HEK293 (cell line): ENCODE data around the gene RPL23.
A peak's percentile ranks its signal among the peaks of the same experiment; 100 is the strongest.

Experiments
- CTCF ChIA-PET: fragments of 350-600 bp; formaldehyde crosslinking; extraction: SDS; loops from one replicate; lab custom pipeline; 2021; ENCODE audit warnings: antibody characterized with exemption; lab: Yijun Ruan, JAX
- POLR2A ChIA-PET: fragments of 300-600 bp; formaldehyde crosslinking; extraction: SDS; loops from one replicate; lab custom pipeline; 2020; ENCODE audit warnings: antibody characterized with exemption, inconsistent platforms; lab: Yijun Ruan, JAX
- H3K27ac ChIP-seq: fragments of 200-500 bp; sonication (Bioruptor generic); 2 replicates; pipeline ENCODE4 v1.5.1; 2014; ENCODE audit warnings: low read depth, low read length, control low read depth, inconsistent platforms; ENCODE audit errors: extremely low read depth
- H3K36me3 ChIP-seq, 2 experiments: fragments of 200-500 bp in 1 of 2; sonication (Bioruptor generic) in 1 of 2; 1 replicate in 1 of 2; 2 replicates in 1 of 2; pipeline ENCODE4 v1.5.1; 2014 to 2017; ENCODE audit warnings: inconsistent platforms in 2 of 2, low read length in 2 of 2; ENCODE audit not compliant: control insufficient read depth in 2 of 2, insufficient read depth in 1 of 2
- H3K4me1 ChIP-seq: fragments of 200-500 bp; sonication (Bioruptor generic); 2 replicates; pipeline ENCODE4 v1.5.1; 2014; ENCODE audit warnings: mild to moderate bottlenecking, low read length, inconsistent platforms; ENCODE audit not compliant: control insufficient read depth, insufficient read depth
- H3K4me3 ChIP-seq: 2 replicates; pipeline ENCODE4 v1.5.1; 2011; ENCODE audit warnings: low read depth, mild to moderate bottlenecking, control low read depth, low read length, moderate library complexity
- H3K9me3 ChIP-seq: fragments of 200-500 bp; sonication (Bioruptor generic); 2 replicates; pipeline ENCODE4 v1.5.1; 2014; ENCODE audit warnings: low read depth, low read length, inconsistent platforms; ENCODE audit not compliant: control insufficient read depth, insufficient read depth
- MEIS1 ChIP-seq: sonication (generic); formaldehyde crosslinking; IDR thresholded peaks from 2 replicates; pipeline ENCODE4 v1.8.1; 2022; ENCODE audit warnings: missing genetic modification reagents, mild to moderate bottlenecking, borderline replicate concordance
- SP3 ChIP-seq: fragments of 450-650 bp; formaldehyde crosslinking; IDR thresholded peaks from 2 replicates; pipeline ENCODE4 v1.5.1; 2016; ENCODE audit warnings: missing biosample characterization, missing genetic modification characterization
- TCF7L2 ChIP-seq: IDR thresholded peaks from 2 replicates; pipeline ENCODE4 v1.6.1; 2011; ENCODE audit warnings: low read depth, mild to moderate bottlenecking, inconsistent platforms, low read length, moderate library complexity, borderline replicate concordance
- YY1 ChIP-seq: fragments of 450-650 bp; formaldehyde crosslinking; IDR thresholded peaks from 2 replicates; pipeline ENCODE4 v1.5.1; 2018; ENCODE audit warnings: missing biosample characterization, missing genetic modification characterization
- ZBTB8A ChIP-seq: fragments of 450-650 bp; formaldehyde crosslinking; IDR thresholded peaks from 2 replicates; pipeline ENCODE4 v1.5.1; 2016; ENCODE audit warnings: missing biosample characterization, missing genetic modification characterization
- ZIC2 ChIP-seq: fragments of 450-650 bp; formaldehyde crosslinking; IDR thresholded peaks from 2 replicates; pipeline ENCODE4 v1.5.1; 2016; ENCODE audit warnings: missing biosample characterization, missing genetic modification characterization
- ZNF121 ChIP-seq: fragments of 450-650 bp; formaldehyde crosslinking; IDR thresholded peaks from 2 replicates; pipeline ENCODE4 v1.5.1; 2016; ENCODE audit warnings: missing biosample characterization, missing genetic modification characterization
- ZNF157 ChIP-seq: fragments of 450-650 bp; formaldehyde crosslinking; IDR thresholded peaks from 2 replicates; pipeline ENCODE4 v1.5.1; 2016; ENCODE audit warnings: missing biosample characterization, missing genetic modification characterization
- ZNF341 ChIP-seq: fragments of 450-650 bp; formaldehyde crosslinking; IDR thresholded peaks from 2 replicates; pipeline ENCODE4; 2016; ENCODE audit warnings: low read depth, missing biosample characterization, missing genetic modification characterization
- ZNF354C ChIP-seq: fragments of 450-650 bp; formaldehyde crosslinking; IDR thresholded peaks from 2 replicates; pipeline ENCODE4 v1.5.1; 2016; ENCODE audit warnings: missing biosample characterization, missing genetic modification characterization, low read depth, borderline replicate concordance
- ZNF366 ChIP-seq: fragments of 450-650 bp; formaldehyde crosslinking; conservative IDR thresholded peaks from 2 replicates; pipeline ENCODE4 v1.5.1; 2016; ENCODE audit warnings: missing biosample characterization, missing genetic modification characterization
- ZNF391 ChIP-seq: fragments of 450-650 bp; formaldehyde crosslinking; IDR thresholded peaks from 2 replicates; pipeline ENCODE4 v1.5.1; 2016; ENCODE audit warnings: low read depth, missing biosample characterization, missing genetic modification characterization, borderline replicate concordance
- ZNF433 ChIP-seq: fragments of 450-650 bp; formaldehyde crosslinking; IDR thresholded peaks from 2 replicates; pipeline ENCODE4 v1.5.1; 2016; ENCODE audit warnings: missing biosample characterization, missing genetic modification characterization, low read depth
- ZNF514 ChIP-seq: fragments of 450-650 bp; formaldehyde crosslinking; IDR thresholded peaks from 2 replicates; pipeline ENCODE4 v1.5.1; 2016; ENCODE audit warnings: missing biosample characterization, missing genetic modification characterization
- ZNF776 ChIP-seq: fragments of 450-650 bp; formaldehyde crosslinking; IDR thresholded peaks from 2 replicates; pipeline ENCODE4 v1.5.0; 2017; ENCODE audit warnings: missing biosample characterization, missing genetic modification characterization, borderline replicate concordance
- TF ChIP-seq, protein P1 (sequence below): fragments of 450-650 bp; formaldehyde crosslinking; IDR thresholded peaks from 2 replicates; pipeline ENCODE4 v1.5.1; 2016; ENCODE audit warnings: missing biosample characterization, missing genetic modification characterization
- TF ChIP-seq, protein P2 (sequence below): fragments of 450-650 bp; IDR thresholded peaks from 2 replicates; pipeline ENCODE4 v1.5.1; 2018; ENCODE audit warnings: missing biosample characterization, mild to moderate bottlenecking, missing genetic modification characterization
- TF ChIP-seq, protein P3 (sequence below): fragments of 450-650 bp; formaldehyde crosslinking; IDR thresholded peaks from 2 replicates; pipeline ENCODE4 v1.5.1; 2017; ENCODE audit warnings: missing biosample characterization, missing genetic modification characterization
- TF ChIP-seq, protein P4 (sequence below): fragments of 450-650 bp; IDR thresholded peaks from 2 replicates; pipeline ENCODE4 v1.5.1; 2018; ENCODE audit warnings: missing biosample characterization, missing genetic modification characterization

The RPL23 gene

DNA sequence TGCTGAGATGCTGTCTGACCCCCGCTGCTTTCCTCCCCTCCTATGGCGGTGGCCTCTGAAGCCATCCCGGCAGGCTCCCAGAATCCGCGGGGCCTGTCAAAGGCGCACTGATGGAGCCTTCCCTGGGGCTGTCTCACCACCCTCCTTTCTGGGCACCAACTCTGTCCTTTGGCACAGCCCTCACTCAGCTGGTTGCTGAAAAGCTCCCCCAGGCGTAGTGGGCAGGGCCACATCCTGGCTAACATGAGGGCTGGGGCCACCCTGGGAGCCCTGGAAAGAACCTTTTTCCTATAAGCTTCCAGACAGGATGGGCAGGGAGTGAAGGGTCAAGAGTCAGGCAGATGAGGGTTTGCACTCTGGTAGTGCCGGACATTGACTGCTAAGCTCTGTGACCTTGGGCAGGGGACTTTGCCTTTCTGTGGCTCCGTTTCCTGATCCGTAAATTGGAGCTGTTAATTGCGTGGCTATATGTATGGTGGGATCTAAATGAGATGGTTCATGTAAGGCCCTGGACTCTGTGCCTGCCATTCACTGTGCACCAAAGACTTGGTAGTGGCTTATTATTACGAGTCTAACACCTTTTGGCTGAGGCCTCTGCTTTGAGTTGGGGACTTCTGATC is 44.3 kb upstream of the RPL23 start:
- H3K9me3 ChIP-seq = no peaks in the 10 kb centered on the region
- TF ChIP-seq ZNF157 (tag by site-specific recombination) (no peak), ZNF341 (tag by site-specific recombination) (0 out of 2 replicates have a peak, but pooled peaks have one; percentile 11), ZNF391 (tag by site-specific recombination) (no peak), TCF7L2 (no peak), ZNF776 (tag by site-specific recombination) (no peak), ZIC2 (tag by site-specific recombination) (peak; percentile 99), ZBTB8A (tag by site-specific recombination) (peak; percentile 79)
- TF ChIP-seq, protein P1, sequence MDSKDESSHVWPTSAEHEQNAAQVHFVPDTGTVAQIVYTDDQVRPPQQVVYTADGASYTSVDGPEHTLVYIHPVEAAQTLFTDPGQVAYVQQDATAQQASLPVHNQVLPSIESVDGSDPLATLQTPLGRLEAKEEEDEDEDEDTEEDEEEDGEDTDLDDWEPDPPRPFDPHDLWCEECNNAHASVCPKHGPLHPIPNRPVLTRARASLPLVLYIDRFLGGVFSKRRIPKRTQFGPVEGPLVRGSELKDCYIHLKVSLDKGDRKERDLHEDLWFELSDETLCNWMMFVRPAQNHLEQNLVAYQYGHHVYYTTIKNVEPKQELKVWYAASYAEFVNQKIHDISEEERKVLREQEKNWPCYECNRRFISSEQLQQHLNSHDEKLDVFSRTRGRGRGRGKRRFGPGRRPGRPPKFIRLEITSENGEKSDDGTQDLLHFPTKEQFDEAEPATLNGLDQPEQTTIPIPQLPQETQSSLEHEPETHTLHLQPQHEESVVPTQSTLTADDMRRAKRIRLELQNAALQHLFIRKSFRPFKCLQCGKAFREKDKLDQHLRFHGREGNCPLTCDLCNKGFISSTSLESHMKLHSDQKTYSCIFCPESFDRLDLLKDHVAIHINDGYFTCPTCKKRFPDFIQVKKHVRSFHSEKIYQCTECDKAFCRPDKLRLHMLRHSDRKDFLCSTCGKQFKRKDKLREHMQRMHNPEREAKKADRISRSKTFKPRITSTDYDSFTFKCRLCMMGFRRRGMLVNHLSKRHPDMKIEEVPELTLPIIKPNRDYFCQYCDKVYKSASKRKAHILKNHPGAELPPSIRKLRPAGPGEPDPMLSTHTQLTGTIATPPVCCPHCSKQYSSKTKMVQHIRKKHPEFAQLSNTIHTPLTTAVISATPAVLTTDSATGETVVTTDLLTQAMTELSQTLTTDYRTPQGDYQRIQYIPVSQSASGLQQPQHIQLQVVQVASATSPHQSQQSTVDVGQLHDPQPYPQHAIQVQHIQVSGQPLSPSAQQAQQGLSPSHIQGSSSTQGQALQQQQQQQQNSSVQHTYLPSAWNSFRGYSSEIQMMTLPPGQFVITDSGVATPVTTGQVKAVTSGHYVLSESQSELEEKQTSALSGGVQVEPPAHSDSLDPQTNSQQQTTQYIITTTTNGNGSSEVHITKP (tag by site-specific recombination) = 0 out of 2 replicates have a peak, but pooled peaks have one; percentile 10
- ChIA-PET CTCF (interaction anchor here (0.7 to 1.2 kb wide), 3 partner anchors 24 to 726 kb away, joined by 3 read pairs; no protein-coding TSS in a partner anchor), POLR2A (no interaction called here)
- no peak overlapping the region for H3K27ac ChIP-seq
- H3K4me1 ChIP-seq = peaks cover 8% of the 10 kb centered on the region; the same call in 1 of the 2 replicates
- no peak overlapping the region for H3K4me3 ChIP-seq
- peaks cover 0 to 37% of the 10 kb centered on the region in 2 experiments; a peak in 2 of 3 replicates for H3K36me3 ChIP-seq

DNA sequence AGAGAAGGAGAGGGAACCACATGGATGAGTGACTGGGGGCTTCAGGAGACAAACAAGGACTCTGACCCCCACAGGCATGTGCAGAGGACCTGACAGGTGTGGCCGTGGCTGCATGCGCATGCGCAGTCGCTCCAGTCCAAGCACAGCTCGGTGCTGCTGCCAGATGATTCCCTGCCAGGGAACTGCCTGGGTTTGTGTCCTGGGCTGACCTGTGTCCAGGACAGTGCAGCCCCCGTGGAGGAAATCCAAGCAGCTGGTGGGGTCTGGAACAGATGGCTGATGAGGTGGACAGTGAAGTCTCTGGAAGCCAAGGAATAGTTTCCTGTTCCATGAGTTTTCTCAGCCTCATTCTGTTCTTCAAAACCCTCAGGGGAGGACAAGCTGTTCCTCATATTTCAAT is 43.7 kb upstream of the RPL23 start:
- TF ChIP-seq, protein P2, sequence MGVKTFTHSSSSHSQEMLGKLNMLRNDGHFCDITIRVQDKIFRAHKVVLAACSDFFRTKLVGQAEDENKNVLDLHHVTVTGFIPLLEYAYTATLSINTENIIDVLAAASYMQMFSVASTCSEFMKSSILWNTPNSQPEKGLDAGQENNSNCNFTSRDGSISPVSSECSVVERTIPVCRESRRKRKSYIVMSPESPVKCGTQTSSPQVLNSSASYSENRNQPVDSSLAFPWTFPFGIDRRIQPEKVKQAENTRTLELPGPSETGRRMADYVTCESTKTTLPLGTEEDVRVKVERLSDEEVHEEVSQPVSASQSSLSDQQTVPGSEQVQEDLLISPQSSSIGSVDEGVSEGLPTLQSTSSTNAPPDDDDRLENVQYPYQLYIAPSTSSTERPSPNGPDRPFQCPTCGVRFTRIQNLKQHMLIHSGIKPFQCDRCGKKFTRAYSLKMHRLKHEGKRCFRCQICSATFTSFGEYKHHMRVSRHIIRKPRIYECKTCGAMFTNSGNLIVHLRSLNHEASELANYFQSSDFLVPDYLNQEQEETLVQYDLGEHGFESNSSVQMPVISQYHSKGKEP = 0 out of 2 replicates have a peak, but pooled peaks have one; percentile 18
- TF ChIP-seq MEIS1 (CRISPR knock-in tag) = no peak
- TF ChIP-seq ZNF121 (tag by site-specific recombination) = 0 out of 2 replicates have a peak, but pooled peaks have one; percentile 25
- no peaks in the 10 kb centered on the region for H3K9me3 ChIP-seq
- H3K27ac ChIP-seq = no peak overlapping the region
- H3K4me1 ChIP-seq = peaks cover 8% of the 10 kb centered on the region; the same call in 1 of the 2 replicates
- ChIA-PET POLR2A (no interaction called here), CTCF (interaction anchor here (0.8 to 1.0 kb wide), 2 partner anchors 9 to 726 kb away, joined by 3 read pairs; no protein-coding TSS in a partner anchor)
- H3K36me3 ChIP-seq = peaks cover 0 to 43% of the 10 kb centered on the region in 2 experiments; a peak in 2 of 3 replicates
- H3K4me3 ChIP-seq = no peak overlapping the region

DNA sequence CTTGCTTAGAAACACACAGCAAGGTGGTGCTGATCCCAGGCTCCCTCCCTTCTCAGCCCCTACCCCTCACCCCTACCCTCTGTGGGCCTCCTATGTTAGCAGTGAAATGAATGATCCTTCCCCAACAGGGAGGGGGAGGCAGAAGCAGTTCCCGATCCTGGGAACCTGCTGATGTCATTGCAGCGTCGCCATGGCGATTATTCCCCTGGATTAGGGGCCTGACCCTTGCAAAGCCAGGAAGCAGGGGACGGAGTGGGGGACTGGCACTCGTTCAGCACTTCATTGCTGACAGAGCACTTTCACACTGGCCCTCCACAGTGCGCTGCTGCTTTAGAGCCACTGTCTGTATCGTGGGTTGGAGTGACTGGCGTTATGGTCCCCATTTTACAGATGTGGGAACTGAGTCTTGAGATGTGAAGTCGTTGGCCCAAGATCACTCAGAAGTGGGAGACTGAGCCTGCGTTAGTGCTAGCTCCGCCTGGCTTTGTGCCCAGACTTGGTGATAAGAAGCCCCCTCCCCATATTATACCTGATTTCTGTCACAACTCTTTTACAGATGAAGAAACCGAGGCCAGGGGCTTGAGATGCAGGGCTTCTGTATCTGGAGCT is 42.9 kb upstream of the RPL23 start:
- H3K4me3 ChIP-seq = no peak overlapping the region
- H3K9me3 ChIP-seq = no peaks in the 10 kb centered on the region
- peaks cover 0 to 50% of the 10 kb centered on the region in 2 experiments; a peak in 2 of 3 replicates for H3K36me3 ChIP-seq
- no peak overlapping the region for H3K27ac ChIP-seq
- TF ChIP-seq YY1 (tag by site-specific recombination) (no peak), ZNF514 (no peak), SP3 (tag by site-specific recombination) (no peak), ZNF433 (tag by site-specific recombination) (no peak), ZNF354C (tag by site-specific recombination) (no peak), ZNF366 (no peak)
- TF ChIP-seq, protein P3, sequence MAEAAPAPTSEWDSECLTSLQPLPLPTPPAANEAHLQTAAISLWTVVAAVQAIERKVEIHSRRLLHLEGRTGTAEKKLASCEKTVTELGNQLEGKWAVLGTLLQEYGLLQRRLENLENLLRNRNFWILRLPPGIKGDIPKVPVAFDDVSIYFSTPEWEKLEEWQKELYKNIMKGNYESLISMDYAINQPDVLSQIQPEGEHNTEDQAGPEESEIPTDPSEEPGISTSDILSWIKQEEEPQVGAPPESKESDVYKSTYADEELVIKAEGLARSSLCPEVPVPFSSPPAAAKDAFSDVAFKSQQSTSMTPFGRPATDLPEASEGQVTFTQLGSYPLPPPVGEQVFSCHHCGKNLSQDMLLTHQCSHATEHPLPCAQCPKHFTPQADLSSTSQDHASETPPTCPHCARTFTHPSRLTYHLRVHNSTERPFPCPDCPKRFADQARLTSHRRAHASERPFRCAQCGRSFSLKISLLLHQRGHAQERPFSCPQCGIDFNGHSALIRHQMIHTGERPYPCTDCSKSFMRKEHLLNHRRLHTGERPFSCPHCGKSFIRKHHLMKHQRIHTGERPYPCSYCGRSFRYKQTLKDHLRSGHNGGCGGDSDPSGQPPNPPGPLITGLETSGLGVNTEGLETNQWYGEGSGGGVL (tag by site-specific recombination) = no peak
- TF ChIP-seq, protein P4, sequence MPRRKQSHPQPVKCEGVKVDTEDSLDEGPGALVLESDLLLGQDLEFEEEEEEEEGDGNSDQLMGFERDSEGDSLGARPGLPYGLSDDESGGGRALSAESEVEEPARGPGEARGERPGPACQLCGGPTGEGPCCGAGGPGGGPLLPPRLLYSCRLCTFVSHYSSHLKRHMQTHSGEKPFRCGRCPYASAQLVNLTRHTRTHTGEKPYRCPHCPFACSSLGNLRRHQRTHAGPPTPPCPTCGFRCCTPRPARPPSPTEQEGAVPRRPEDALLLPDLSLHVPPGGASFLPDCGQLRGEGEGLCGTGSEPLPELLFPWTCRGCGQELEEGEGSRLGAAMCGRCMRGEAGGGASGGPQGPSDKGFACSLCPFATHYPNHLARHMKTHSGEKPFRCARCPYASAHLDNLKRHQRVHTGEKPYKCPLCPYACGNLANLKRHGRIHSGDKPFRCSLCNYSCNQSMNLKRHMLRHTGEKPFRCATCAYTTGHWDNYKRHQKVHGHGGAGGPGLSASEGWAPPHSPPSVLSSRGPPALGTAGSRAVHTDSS (tag by site-specific recombination) = no peak
- TF ChIP-seq, all 188 proteins: peak for 0
- CTCF ChIA-PET = interaction anchor here (0.8 to 1.6 kb wide), 2 partner anchors 9 to 268 kb away, joined by 3 read pairs; no protein-coding TSS in a partner anchor
- POLR2A ChIA-PET = no interaction called here
- H3K4me1 ChIP-seq = peaks cover 8% of the 10 kb centered on the region; the same call in 1 of the 2 replicates
